PC-3 (cell line): ENCODE results near the gene IGSF22.

Experiments used
- EZH2 ChIP-seq: fragments of 300-600 bp; sonication (generic); IDR thresholded peaks from one replicate; pipeline ENCODE4 v1.6.1; 2017; ENCODE audit warnings: antibody characterized with exemption, mild to moderate bottlenecking, low read length; ENCODE audit not compliant: unreplicated experiment
- EZH2phosphoT487 ChIP-seq: fragments of 300-600 bp; sonication (generic); IDR thresholded peaks from 2 replicates; pipeline ENCODE4 v1.6.1; 2018; ENCODE audit warnings: mild to moderate bottlenecking, antibody characterized with exemption, low read length, borderline replicate concordance
- TF ChIP-seq, protein P1 (sequence below): fragments of 300-600 bp; sonication (generic); conservative IDR thresholded peaks from 2 replicates; pipeline ENCODE4 v1.5.1; 2017; ENCODE audit warnings: antibody characterized with exemption, low read depth, mild to moderate bottlenecking, low read length

GRCh38 chr11:18771266-18772035, 45.5 kb upstream of the IGSF22 start:
- TF ChIP-seq, protein P1, sequence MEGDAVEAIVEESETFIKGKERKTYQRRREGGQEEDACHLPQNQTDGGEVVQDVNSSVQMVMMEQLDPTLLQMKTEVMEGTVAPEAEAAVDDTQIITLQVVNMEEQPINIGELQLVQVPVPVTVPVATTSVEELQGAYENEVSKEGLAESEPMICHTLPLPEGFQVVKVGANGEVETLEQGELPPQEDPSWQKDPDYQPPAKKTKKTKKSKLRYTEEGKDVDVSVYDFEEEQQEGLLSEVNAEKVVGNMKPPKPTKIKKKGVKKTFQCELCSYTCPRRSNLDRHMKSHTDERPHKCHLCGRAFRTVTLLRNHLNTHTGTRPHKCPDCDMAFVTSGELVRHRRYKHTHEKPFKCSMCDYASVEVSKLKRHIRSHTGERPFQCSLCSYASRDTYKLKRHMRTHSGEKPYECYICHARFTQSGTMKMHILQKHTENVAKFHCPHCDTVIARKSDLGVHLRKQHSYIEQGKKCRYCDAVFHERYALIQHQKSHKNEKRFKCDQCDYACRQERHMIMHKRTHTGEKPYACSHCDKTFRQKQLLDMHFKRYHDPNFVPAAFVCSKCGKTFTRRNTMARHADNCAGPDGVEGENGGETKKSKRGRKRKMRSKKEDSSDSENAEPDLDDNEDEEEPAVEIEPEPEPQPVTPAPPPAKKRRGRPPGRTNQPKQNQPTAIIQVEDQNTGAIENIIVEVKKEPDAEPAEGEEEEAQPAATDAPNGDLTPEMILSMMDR, result no peak
- TF ChIP-seq EZH2 (no peak), EZH2phosphoT487 (no peak)
